Panc1 (cell line): ENCODE results near the gene CAPZA2.

Source experiments
- POLR2AphosphoS5 ChIP-seq: IDR thresholded peaks from 2 replicates; pipeline ENCODE4 v1.6.1; 2012; ENCODE audit warnings: mild to moderate bottlenecking, low read depth, low read length, moderate library complexity
- SIN3A ChIP-seq: IDR thresholded peaks from 2 replicates; pipeline ENCODE4 v1.6.1; 2012; ENCODE audit warnings: low read depth, mild to moderate bottlenecking, low read length, moderate library complexity, borderline replicate concordance; ENCODE audit not compliant: insufficient read depth
- TCF7L2 ChIP-seq: IDR thresholded peaks from 2 replicates; pipeline ENCODE4 v1.6.1; 2011; ENCODE audit warnings: mild to moderate bottlenecking, low read depth, low read length, inconsistent platforms
- TF ChIP-seq, protein P1 (sequence below): fragments of 450-650 bp; IDR thresholded peaks from 2 replicates; pipeline ENCODE4 v1.5.1; 2017; ENCODE audit warnings: mild to moderate bottlenecking
- TF ChIP-seq, protein P2 (sequence below), 2 experiments: IDR thresholded peaks; 2 replicates each; pipeline ENCODE4 v1.6.1; 2011 to 2012; ENCODE audit warnings: low read depth in 2 of 2, control low read depth in 1 of 2, low read length in 1 of 2, mild to moderate bottlenecking in 1 of 2, moderate library complexity in 1 of 2; ENCODE audit not compliant: insufficient read depth in 1 of 2

- TF ChIP-seq, protein P1, sequence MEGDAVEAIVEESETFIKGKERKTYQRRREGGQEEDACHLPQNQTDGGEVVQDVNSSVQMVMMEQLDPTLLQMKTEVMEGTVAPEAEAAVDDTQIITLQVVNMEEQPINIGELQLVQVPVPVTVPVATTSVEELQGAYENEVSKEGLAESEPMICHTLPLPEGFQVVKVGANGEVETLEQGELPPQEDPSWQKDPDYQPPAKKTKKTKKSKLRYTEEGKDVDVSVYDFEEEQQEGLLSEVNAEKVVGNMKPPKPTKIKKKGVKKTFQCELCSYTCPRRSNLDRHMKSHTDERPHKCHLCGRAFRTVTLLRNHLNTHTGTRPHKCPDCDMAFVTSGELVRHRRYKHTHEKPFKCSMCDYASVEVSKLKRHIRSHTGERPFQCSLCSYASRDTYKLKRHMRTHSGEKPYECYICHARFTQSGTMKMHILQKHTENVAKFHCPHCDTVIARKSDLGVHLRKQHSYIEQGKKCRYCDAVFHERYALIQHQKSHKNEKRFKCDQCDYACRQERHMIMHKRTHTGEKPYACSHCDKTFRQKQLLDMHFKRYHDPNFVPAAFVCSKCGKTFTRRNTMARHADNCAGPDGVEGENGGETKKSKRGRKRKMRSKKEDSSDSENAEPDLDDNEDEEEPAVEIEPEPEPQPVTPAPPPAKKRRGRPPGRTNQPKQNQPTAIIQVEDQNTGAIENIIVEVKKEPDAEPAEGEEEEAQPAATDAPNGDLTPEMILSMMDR, result no peak
- TF ChIP-seq TCF7L2 (no peak), POLR2AphosphoS5 (no peak), SIN3A (no peak)
- TF ChIP-seq, protein P2, sequence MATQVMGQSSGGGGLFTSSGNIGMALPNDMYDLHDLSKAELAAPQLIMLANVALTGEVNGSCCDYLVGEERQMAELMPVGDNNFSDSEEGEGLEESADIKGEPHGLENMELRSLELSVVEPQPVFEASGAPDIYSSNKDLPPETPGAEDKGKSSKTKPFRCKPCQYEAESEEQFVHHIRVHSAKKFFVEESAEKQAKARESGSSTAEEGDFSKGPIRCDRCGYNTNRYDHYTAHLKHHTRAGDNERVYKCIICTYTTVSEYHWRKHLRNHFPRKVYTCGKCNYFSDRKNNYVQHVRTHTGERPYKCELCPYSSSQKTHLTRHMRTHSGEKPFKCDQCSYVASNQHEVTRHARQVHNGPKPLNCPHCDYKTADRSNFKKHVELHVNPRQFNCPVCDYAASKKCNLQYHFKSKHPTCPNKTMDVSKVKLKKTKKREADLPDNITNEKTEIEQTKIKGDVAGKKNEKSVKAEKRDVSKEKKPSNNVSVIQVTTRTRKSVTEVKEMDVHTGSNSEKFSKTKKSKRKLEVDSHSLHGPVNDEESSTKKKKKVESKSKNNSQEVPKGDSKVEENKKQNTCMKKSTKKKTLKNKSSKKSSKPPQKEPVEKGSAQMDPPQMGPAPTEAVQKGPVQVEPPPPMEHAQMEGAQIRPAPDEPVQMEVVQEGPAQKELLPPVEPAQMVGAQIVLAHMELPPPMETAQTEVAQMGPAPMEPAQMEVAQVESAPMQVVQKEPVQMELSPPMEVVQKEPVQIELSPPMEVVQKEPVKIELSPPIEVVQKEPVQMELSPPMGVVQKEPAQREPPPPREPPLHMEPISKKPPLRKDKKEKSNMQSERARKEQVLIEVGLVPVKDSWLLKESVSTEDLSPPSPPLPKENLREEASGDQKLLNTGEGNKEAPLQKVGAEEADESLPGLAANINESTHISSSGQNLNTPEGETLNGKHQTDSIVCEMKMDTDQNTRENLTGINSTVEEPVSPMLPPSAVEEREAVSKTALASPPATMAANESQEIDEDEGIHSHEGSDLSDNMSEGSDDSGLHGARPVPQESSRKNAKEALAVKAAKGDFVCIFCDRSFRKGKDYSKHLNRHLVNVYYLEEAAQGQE (IDR thresholded peaks at IDR 0.05; ENCODE audit: insufficient read depth in 1 of 2, low read depth in 2 of 2, low read length in 1 of 2), result no peak
These were observed 40.5 kb downstream of the CAPZA2 start for GRCh38 chr7:116902867-116903266.
